ENCODE results near the gene CYB5RL.
"Not testable (repeated sequence)": the region's sequence is repeated elsewhere in the genome, so short reads cannot be mapped to it uniquely, and the experiment has no call there.

CYB5RL gene

GRCh38 chr1:54167422-54168139, 32.2 kb downstream of the CYB5RL start:
- H3K4me3 ChIP-seq (ENCODE audit: low read depth, low read length) = no peak overlapping the region
- no peak for TF ChIP-seq CTCF (IDR thresholded peaks at IDR 0.05; ENCODE audit: low read depth, low read length)

- H3K4me3 ChIP-seq (ENCODE audit: low read depth, low read length) = not testable (repeated sequence)
Measured at GRCh38 chr1:54166357-54166756, 33.5 kb downstream of the CYB5RL start.

- no peak for TF ChIP-seq CTCF (IDR thresholded peaks at IDR 0.05; ENCODE audit: low read depth, low read length)
- H3K4me3 ChIP-seq (ENCODE audit: low read depth, low read length) = no peak overlapping the region
Measured at GRCh38 chr1:54165146-54165545, 34.7 kb downstream of the CYB5RL start.

DNA sequence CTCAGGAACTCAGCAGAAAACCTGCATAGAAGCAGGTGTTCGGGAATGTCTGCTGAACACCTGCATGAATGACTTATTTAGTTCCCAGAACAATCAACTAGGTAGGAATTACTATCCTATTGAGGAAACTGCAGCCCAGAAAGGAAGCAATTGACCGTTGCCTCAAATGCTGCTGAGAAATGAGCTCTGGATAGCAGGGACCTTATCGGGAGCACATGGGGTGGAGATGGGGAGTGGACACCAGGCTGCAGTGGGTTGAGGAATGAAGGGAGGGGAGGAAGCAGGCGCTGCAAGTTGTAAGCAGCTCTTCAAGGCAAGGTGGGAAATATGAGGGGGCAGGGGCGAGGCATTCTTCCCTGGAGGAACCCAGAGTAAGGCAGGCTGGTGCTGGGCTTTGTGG, 36.3 kb downstream of the CYB5RL start:
- H3K4me3 ChIP-seq (ENCODE audit: low read depth, low read length) = no peak overlapping the region
- TF ChIP-seq CTCF (IDR thresholded peaks at IDR 0.05; ENCODE audit: low read depth, low read length) = no peak

DNA sequence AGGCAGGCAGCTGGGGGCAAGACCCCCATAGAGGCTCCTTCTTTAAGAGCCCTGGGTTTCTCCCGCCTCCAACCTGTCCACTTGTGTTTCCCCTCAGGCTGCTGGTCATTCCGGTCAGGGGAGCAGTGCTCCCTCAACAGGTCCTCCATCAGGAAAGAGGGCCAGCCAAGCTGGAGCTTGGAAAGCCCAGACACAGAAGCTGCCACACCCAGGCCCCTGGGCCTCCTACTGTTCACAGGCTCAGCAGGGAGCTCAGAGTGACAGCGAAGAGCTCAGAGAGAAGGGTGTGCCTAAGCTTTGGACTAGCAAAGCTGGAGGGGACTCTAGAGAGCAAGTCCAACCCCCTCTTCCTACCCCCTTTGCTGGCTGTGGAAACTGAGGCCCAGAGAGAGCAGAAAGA, 36.8 kb downstream of the CYB5RL start:
- no peak overlapping the region for H3K4me3 ChIP-seq (ENCODE audit: low read depth, low read length)
- no peak for TF ChIP-seq CTCF (IDR thresholded peaks at IDR 0.05; ENCODE audit: low read depth, low read length)

DNA sequence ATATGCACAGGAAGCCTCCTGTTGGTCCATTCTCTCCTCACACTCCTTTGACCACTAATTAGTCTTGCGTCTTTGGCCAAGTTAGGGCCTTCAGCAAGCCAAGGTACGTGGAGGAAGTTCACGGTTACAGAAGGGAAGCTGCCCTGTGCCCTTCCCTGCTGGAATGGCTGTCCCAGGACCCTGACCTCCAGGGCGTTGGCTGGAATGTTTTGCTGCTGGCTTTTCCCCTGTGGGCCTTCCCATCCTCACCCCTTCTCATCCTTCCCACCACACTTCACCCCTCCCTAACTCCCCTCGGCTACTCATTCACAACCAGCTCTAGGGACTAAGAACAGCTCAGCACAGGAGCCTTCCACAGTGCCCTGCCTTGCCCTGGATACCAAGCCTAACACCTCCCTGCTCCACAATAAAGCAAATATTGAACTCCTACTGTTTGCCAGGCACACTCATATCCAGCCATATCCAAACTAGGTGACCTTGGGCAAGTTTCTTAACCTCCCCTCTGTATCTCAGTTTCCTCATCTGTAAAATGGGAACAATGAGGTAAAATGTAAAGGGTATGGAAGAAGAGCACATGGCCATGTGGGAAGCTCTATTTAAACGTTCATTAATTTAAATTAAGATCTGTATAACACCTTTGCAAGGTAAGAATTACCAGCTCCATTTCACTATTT, 38.2 kb downstream of the CYB5RL start:
- no peak for TF ChIP-seq CTCF (IDR thresholded peaks at IDR 0.05; ENCODE audit: low read depth, low read length)

GRCh38 chr1:54160351-54160750, 39.5 kb downstream of the CYB5RL start:
- no peak overlapping the region for H3K4me3 ChIP-seq (ENCODE audit: low read depth, low read length)
- no peak for TF ChIP-seq CTCF (IDR thresholded peaks at IDR 0.05; ENCODE audit: low read depth, low read length)

More for the DNA sequence above, 38.2 kb downstream of the CYB5RL start:
- H3K4me3 ChIP-seq (ENCODE audit: low read depth, low read length) = no peak overlapping the region
